Suprapubic skin (tissue), 3 donors: ENCODE results near the gene BCL11B.

ENCODE experiments used
- CTCF ChIP-seq, 2 donors: fragments of 200-600 bp in 1 of 2; fragments of 450-650 bp in 1 of 2; sonication (generic) in 1 of 2; IDR thresholded peaks; one replicate each; pipeline ENCODE4 v1.5.1; 2016 to 2019; ENCODE audit warnings: antibody characterized with exemption in 2 of 2, mild to moderate bottlenecking in 1 of 2, moderate library complexity in 1 of 2
- EP300 ChIP-seq: sonication (generic); formaldehyde crosslinking; IDR thresholded peaks from one replicate; pipeline ENCODE4 v1.6.1; 2017; ENCODE audit warnings: antibody characterized with exemption
- POLR2A ChIP-seq, 2 donors: fragments of 450-650 bp; IDR thresholded peaks; one replicate each; pipeline ENCODE4 v1.6.1; 2017; ENCODE audit warnings: antibody characterized with exemption in 2 of 2, mild to moderate bottlenecking in 2 of 2, moderate library complexity in 2 of 2

DNA sequence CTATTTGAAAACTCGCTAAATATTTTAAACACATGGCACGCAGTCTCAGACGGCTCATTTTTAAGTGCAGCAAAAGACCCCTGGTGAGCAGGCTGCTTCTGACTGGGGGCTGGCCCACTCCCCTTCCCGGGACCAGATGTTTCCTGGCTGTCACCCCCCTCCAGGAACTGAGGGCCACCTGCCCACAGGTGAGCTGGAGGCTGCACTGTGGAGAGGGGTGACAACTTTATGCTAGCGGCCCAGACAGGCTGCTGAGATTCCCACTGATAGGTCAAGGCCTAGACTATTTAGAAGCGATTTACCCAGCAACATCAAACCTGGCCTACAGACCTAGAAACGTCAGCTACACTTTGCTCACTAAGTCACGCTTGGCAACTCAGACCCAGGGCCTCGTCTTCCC, 92.1 kb downstream of the BCL11B start:
- no peak for TF ChIP-seq POLR2A (IDR thresholded peaks at IDR 0.05)
- no peak for TF ChIP-seq CTCF (IDR thresholded peaks at IDR 0.05)
- no peak for TF ChIP-seq EP300
